HL-60/S4 (cell line): ENCODE data around the gene DOK6.

Source experiments
- in situ Hi-C: fragments of 300-500 bp; cut with MboI; formaldehyde crosslinking; loops from 2 replicates; pipeline ENCODE4 v1.14.3; 2022; ENCODE audit warnings: low sequenced_read_pairs

The DOK6 gene

GRCh38 chr18:69432847-69433246, 32.2 kb downstream of the DOK6 start:
- in situ Hi-C loops: no loop called here

GRCh38 chr18:69435000-69435399, 34.3 kb downstream of the DOK6 start:
- in situ Hi-C loops: no loop called here

- in situ Hi-C loops: no loop called here
Measured at GRCh38 chr18:69444221-69444620, 43.5 kb downstream of the DOK6 start.

GRCh38 chr18:69447886-69448285, 47.2 kb downstream of the DOK6 start:
- in situ Hi-C loops: no loop called here

GRCh38 chr18:69455125-69455524, 54.4 kb downstream of the DOK6 start:
- in situ Hi-C loops: no loop called here

- in situ Hi-C loops: no loop called here
Measured at GRCh38 chr18:69469444-69469919, 68.8 kb downstream of the DOK6 start.

- in situ Hi-C loops: no loop called here
Measured at GRCh38 chr18:69480460-69480859, 79.8 kb downstream of the DOK6 start.

GRCh38 chr18:69483574-69483973, 82.9 kb downstream of the DOK6 start:
- in situ Hi-C loops: no loop called here

- in situ Hi-C loops: no loop called here
Measured at GRCh38 chr18:69484699-69485396, 84.2 kb downstream of the DOK6 start.

GRCh38 chr18:69487488-69488394, 87.1 kb downstream of the DOK6 start:
- in situ Hi-C loops: no loop called here

GRCh38 chr18:69490072-69490471, 89.4 kb downstream of the DOK6 start:
- in situ Hi-C loops: no loop called here

GRCh38 chr18:69490813-69491212, 90.1 kb downstream of the DOK6 start:
- in situ Hi-C loops: no loop called here

GRCh38 chr18:69491576-69491975, 90.9 kb downstream of the DOK6 start:
- in situ Hi-C loops: no loop called here

GRCh38 chr18:69492861-69493260, 92.2 kb downstream of the DOK6 start:
- in situ Hi-C loops: no loop called here

- in situ Hi-C loops: no loop called here
Measured at GRCh38 chr18:69494841-69495240, 94.2 kb downstream of the DOK6 start.

- in situ Hi-C loops: no loop called here
Measured at GRCh38 chr18:69495338-69495737, 94.7 kb downstream of the DOK6 start.

- in situ Hi-C loops: no loop called here
Measured at GRCh38 chr18:69495841-69496533, 95.3 kb downstream of the DOK6 start.

GRCh38 chr18:69518989-69519388, 118.3 kb downstream of the DOK6 start:
- in situ Hi-C loops: no loop called here

GRCh38 chr18:69523582-69523981, 122.9 kb downstream of the DOK6 start:
- in situ Hi-C loops: no loop called here

- in situ Hi-C loops: no loop called here
Measured at GRCh38 chr18:69528435-69528834, 127.7 kb downstream of the DOK6 start.

- in situ Hi-C loops: no loop called here
Measured at GRCh38 chr18:69529151-69529550, 128.5 kb downstream of the DOK6 start.
